Pons (tissue), 1 donor: Measurements from ENCODE around the gene JUP.

Experiments
- DNase-seq: peaks from one replicate; pipeline ENCODE4 v3.0.0-alpha.2; 2016; ENCODE audit warnings: low spot score

The JUP gene

GRCh38 chr17:41810659-41811548 lies 24.4 kb upstream of the JUP start:
- DNase-seq, result no peak

- no peak for DNase-seq
Observed at GRCh38 chr17:41806685-41807445, 20.4 kb upstream of the JUP start.

GRCh38 chr17:41803049-41804020 lies 16.8 kb upstream of the JUP start:
- no peak for DNase-seq

- peak; percentile 66 for DNase-seq
Observed at GRCh38 chr17:41801374-41802271, 15.1 kb upstream of the JUP start.

- DNase-seq, result no peak
Observed at GRCh38 chr17:41800601-41801373, 14.3 kb upstream of the JUP start.

- no peak for DNase-seq
Observed at GRCh38 chr17:41799366-41799765, 12.9 kb upstream of the JUP start.

- DNase-seq, result no peak
Observed at GRCh38 chr17:41797377-41797776, 10.9 kb upstream of the JUP start.

- no peak for DNase-seq
Observed at GRCh38 chr17:41796121-41796895, 9.8 kb upstream of the JUP start.

- DNase-seq, result no peak
Observed at GRCh38 chr17:41794540-41794975, 8.0 kb upstream of the JUP start.

- no peak for DNase-seq
Observed at GRCh38 chr17:41793784-41794539, 7.5 kb upstream of the JUP start.

- DNase-seq, result no peak
Observed at GRCh38 chr17:41792845-41793783, 6.6 kb upstream of the JUP start.

GRCh38 chr17:41787021-41787418 lies 509 bp upstream of the JUP start:
- no peak for DNase-seq

- DNase-seq, result no peak
Observed at GRCh38 chr17:41785859-41786226, 668 bp downstream of the JUP start.

- DNase-seq, result no peak
Observed at GRCh38 chr17:41785091-41785858, 1.2 kb downstream of the JUP start.

- DNase-seq, result no peak
Observed at GRCh38 chr17:41784207-41784744, 2.2 kb downstream of the JUP start.

GRCh38 chr17:41782142-41782541 lies 4.4 kb downstream of the JUP start:
- DNase-seq, result no peak
